T-cell (primary cell): ENCODE results near the gene PADI6. TPM values are rescaled to one million over a fixed set of nuclear protein-coding genes. Genes with fewer than 3 reads are reported as not detected.

Experiments
- ATAC-seq, 4 experiments: fragments of 200-7000 bp in 3 of 4; fragments of 150-1000 bp in 1 of 4; cut with Tn5 transposase; replicated peaks in 1 of 4; 1 replicate in 3 of 4; 2 replicates in 1 of 4; pipeline ENCODE4 v1.10.0; 2021; ENCODE audit warnings: moderate library complexity in 3 of 4, mild to moderate bottlenecking in 2 of 4, moderate number of reproducible peaks in 1 of 4
- CTCF ChIA-PET, 2 donors: fragments of 300-600 bp; sonication (Branson Sonifier 250); formaldehyde crosslinking; loops; one replicate each; lab custom pipeline; 2022; ENCODE audit warnings: antibody characterized with exemption in 2 of 2; lab: Charles Lee
- POLR2A ChIA-PET, 2 donors: fragments of 300-600 bp; sonication (Branson Sonifier 250); formaldehyde crosslinking; loops; one replicate each; lab custom pipeline; 2022; ENCODE audit warnings: antibody characterized with exemption in 2 of 2; lab: Charles Lee
- DNase-seq, 35 experiments: peaks; one replicate each; pipeline versions ENCODE4 v3.0.0 to v3.0.0-alpha.2; 2013 to 2023
- H3K27ac ChIP-seq: one replicate; pipeline ENCODE4 v1.5.1; 2013; ENCODE audit warnings: low read length
- H3K27me3 ChIP-seq, 2 experiments: replicated peaks in 1 of 2; 1 replicate in 1 of 2; 2 replicates in 1 of 2; pipeline versions ENCODE4 v1.6.1 to v1.7.0; 2013; ENCODE audit warnings: low read length in 1 of 2, mixed read lengths in 1 of 2; ENCODE audit not compliant: control insufficient read depth in 2 of 2, insufficient read depth in 2 of 2; ENCODE audit errors: extremely low read depth in 1 of 2
- H3K36me3 ChIP-seq, 2 donors: 1 replicate in 1 of 2; 2 replicates in 1 of 2; pipeline versions ENCODE4 v1.6.1 to v1.7.0; 2013; ENCODE audit warnings: low read length in 1 of 2; ENCODE audit not compliant: control insufficient read depth in 2 of 2, insufficient read depth in 1 of 2; ENCODE audit errors: extremely low read depth in 1 of 2
- H3K4me1 ChIP-seq, 2 experiments: 1 replicate in 1 of 2; 2 replicates in 1 of 2; pipeline versions ENCODE4 v1.6.1 to v1.7.0; 2013; ENCODE audit warnings: low read length in 2 of 2, mixed read lengths in 1 of 2; ENCODE audit not compliant: insufficient read depth in 2 of 2, control insufficient read depth in 1 of 2; ENCODE audit errors: extremely low read depth in 1 of 2
- H3K4me3 ChIP-seq, 2 donors: 1 replicate in 1 of 2; 2 replicates in 1 of 2; pipeline versions ENCODE4 v1.5.1 to v1.7.0; 2013; ENCODE audit warnings: mild to moderate bottlenecking in 2 of 2, low read length in 1 of 2, moderate library complexity in 1 of 2; ENCODE audit not compliant: control insufficient read depth in 1 of 2; ENCODE audit errors: extremely low read depth in 1 of 2
- H3K9me3 ChIP-seq: 2 replicates; pipeline ENCODE4 v1.7.0; 2013
- H3K27ac Mint-ChIP-seq, 2 donors: one replicate each; pipeline ENCODE4 v1.8.0; 2020 to 2021; ENCODE audit warnings: mild to moderate bottlenecking in 2 of 2, mixed read lengths in 2 of 2
- H3K27me3 Mint-ChIP-seq, 2 donors: one replicate each; pipeline ENCODE4 v1.8.0; 2021 to 2022; ENCODE audit warnings: mixed read lengths in 2 of 2
- H3K36me3 Mint-ChIP-seq: one replicate; pipeline ENCODE4 v1.8.0; 2021; ENCODE audit warnings: mixed read lengths
- H3K4me1 Mint-ChIP-seq, 3 donors: one replicate each; pipeline ENCODE4 v1.8.0; 2020 to 2022; ENCODE audit warnings: mixed read lengths in 3 of 3, mild to moderate bottlenecking in 1 of 3
- H3K4me3 Mint-ChIP-seq, 3 donors: one replicate each; pipeline ENCODE4 v1.8.0; 2020 to 2022; ENCODE audit warnings: mild to moderate bottlenecking in 3 of 3, mixed read lengths in 3 of 3, moderate library complexity in 3 of 3
- H3K9me3 Mint-ChIP-seq, 3 donors: one replicate each; pipeline ENCODE4 v1.8.0; 2020 to 2022; ENCODE audit warnings: mixed read lengths in 3 of 3
- WGBS: methylation state at CpG from one replicate; pipeline ENCODE4 v1.1.5; 2013; ENCODE audit warnings: missing lambda C conversion rate; ENCODE audit not compliant: insufficient coverage; 5-methylcytosine and 5-hydroxymethylcytosine counted together
- total RNA-seq, 35 experiments: library from RNA in 6 of 35; stranded (reverse) in 6 of 35; fragments of 120-200 nt in 1 of 35; gene quantifications; one replicate each; pipeline versions ENCODE4 v1.2.1 to v1.2.4 and lab custom pipeline; 2013 to 2026

Gene PADI6
- total RNA-seq, 5 donors from 2014 or later (not counting 1 experiment from before 2014, with no cell fraction given): not detected

- Mint-ChIP-seq H3K9me3 (no peaks in the 10 kb centered on the region), H3K36me3 (no peaks in the 10 kb centered on the region), H3K4me3 (no peak overlapping the region), H3K4me1 (peaks cover 15 to 20% (median 17%) of the 10 kb centered on the region in 3 donors), H3K27ac (no peak overlapping the region), H3K27me3 (peaks cover 0 to under 1% of the 10 kb centered on the region in 2 donors)
- peaks cover 0 to 13% of the 10 kb centered on the region in 2 experiments for H3K27me3 ChIP-seq
- H3K4me3 ChIP-seq: no peak overlapping the region
- ChIA-PET POLR2A (no interaction called here), CTCF (no interaction called here)
- H3K36me3 ChIP-seq: no peaks in the 10 kb centered on the region
- H3K9me3 ChIP-seq: no peaks in the 10 kb centered on the region
- WGBS: no CpG with 5 or more reads among the region's 4 CpGs
- H3K4me1 ChIP-seq: peaks cover 7 to 15% of the 10 kb centered on the region in 2 experiments
- no peak for DNase-seq
- no peak for ATAC-seq
- no peak overlapping the region for H3K27ac ChIP-seq
Measured at GRCh38 chr1:17441993-17442357, 70.0 kb downstream of the PADI6 start.

DNA sequence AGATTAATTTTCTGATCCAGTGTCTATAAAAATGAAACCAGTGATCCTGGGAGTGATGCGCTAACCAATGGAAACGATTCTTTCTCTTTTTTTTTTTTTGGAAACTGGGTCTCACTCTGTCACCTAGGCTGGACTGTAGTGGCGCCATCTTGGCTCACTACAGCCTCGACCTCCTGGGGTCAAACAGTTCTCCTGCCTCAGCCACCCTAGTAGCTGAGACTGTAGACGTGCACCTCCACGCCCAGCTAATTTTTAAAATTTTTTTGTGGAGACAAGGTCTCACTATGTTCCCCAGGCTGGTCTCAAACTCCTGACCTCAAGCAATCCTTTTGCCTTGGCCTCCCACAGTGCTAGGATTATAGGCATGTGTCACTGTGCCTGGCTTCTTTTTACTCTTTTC, 70.8 kb downstream of the PADI6 start:
- H3K9me3 ChIP-seq: no peaks in the 10 kb centered on the region
- CTCF ChIA-PET: no interaction called here
- H3K36me3 ChIP-seq: no peaks in the 10 kb centered on the region
- DNase-seq (no peak), ATAC-seq (no peak)
- H3K27me3 ChIP-seq: peaks cover 0 to 13% of the 10 kb centered on the region in 2 experiments
- H3K4me1 ChIP-seq: peaks cover 5 to 10% of the 10 kb centered on the region in 2 experiments
- H3K36me3 Mint-ChIP-seq: no peaks in the 10 kb centered on the region
- POLR2A ChIA-PET: no interaction called here
- WGBS: 90% methylated on average over 5 of the region's 6 CpGs
- H3K9me3 Mint-ChIP-seq: no peaks in the 10 kb centered on the region
- H3K27ac Mint-ChIP-seq: no peak overlapping the region
- no peak overlapping the region for H3K4me3 ChIP-seq
- no peak overlapping the region for H3K4me3 Mint-ChIP-seq
- H3K4me1 Mint-ChIP-seq: peaks cover 14 to 17% (median 14%) of the 10 kb centered on the region in 3 donors
- peaks cover 0 to 3% of the 10 kb centered on the region in 2 donors for H3K27me3 Mint-ChIP-seq
- H3K27ac ChIP-seq: no peak overlapping the region

- H3K36me3 Mint-ChIP-seq: no peaks in the 10 kb centered on the region
- DNase-seq (no peak), ATAC-seq (no peak)
- no peak overlapping the region for H3K27ac ChIP-seq
- POLR2A ChIA-PET: no interaction called here
- H3K4me3 Mint-ChIP-seq: no peak overlapping the region
- H3K36me3 ChIP-seq: no peaks in the 10 kb centered on the region
- H3K9me3 ChIP-seq: no peaks in the 10 kb centered on the region
- H3K4me3 ChIP-seq: no peak overlapping the region
- no peaks in the 10 kb centered on the region for H3K9me3 Mint-ChIP-seq
- H3K4me1 Mint-ChIP-seq: no peaks in the 10 kb centered on the region
- H3K4me1 ChIP-seq: no peaks in the 10 kb centered on the region
- 84% methylated on average over 11 of the region's 12 CpGs for WGBS
- CTCF ChIA-PET: no interaction called here
- H3K27ac Mint-ChIP-seq: no peak overlapping the region
- peaks cover 0 to 3% of the 10 kb centered on the region in 2 donors for H3K27me3 Mint-ChIP-seq
- H3K27me3 ChIP-seq: peaks cover 0 to 8% of the 10 kb centered on the region in 2 experiments
Measured at GRCh38 chr1:17447501-17447992, 75.6 kb downstream of the PADI6 start.

Other genes starting within 250 kb of the PADI6 start
- gene PADI1, start 167.1 kb upstream of the PADI6 start, total RNA-seq: not detected
- not detected for gene PADI3, start 123.1 kb upstream of the PADI6 start, total RNA-seq
- gene PADI4, start 64.0 kb upstream of the PADI6 start, total RNA-seq: 1 to 10 TPM in 3 of 5 donors, under 1 TPM in 2; 0.33 to 1.2 (median 1.0) TPM
- 10 to 100 TPM; 35.9 to 53.5 (median 50.4) TPM for gene RCC2, start 67.5 kb downstream of the PADI6 start, total RNA-seq
- gene ARHGEF10L, start 167.5 kb downstream of the PADI6 start, total RNA-seq: under 1 TPM in 3 of 5 donors, not detected in 2; 0.12 to 0.30 (median 0.22) TPM